ENCODE data around the gene EPB41L3. TPM values are rescaled to one million over a fixed set of nuclear protein-coding genes. Genes with fewer than 3 reads are reported as not detected.
A peak's percentile ranks its signal among the peaks of the same experiment; 100 is the strongest.

EPB41L3 gene
- total RNA-seq, 1 experiment from 2014 or later, result 198 TPM

GRCh38 chr18:5456577-5457461 lies 87.0 kb downstream of the EPB41L3 start:
- peak; percentile 47 for DNase-seq (ENCODE audit: low read depth)

DNA sequence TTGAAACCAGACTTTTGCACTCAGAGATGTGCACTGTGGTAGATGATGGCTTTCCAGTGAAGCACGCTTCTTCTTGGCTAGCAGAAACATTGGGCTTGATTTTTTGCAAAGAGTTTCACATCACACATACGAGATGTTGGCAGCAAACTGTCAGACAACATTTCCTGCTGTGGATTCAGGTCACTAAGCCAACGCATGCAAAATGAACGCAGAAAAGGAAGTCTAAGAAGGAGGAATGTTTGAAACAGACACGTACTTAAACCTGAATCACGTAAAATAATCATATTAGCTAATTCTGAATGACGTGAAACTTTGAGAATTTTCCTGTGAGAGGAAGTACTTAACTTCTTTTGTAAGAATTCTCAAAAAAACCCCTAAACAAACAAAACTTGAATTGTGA lies 88.1 kb downstream of the EPB41L3 start:
- peak; percentile 85 for DNase-seq (ENCODE audit: low read depth)

GRCh38 chr18:5452943-5453443 lies 90.8 kb downstream of the EPB41L3 start:
- peak; percentile 52 for DNase-seq (ENCODE audit: low read depth)

DNA sequence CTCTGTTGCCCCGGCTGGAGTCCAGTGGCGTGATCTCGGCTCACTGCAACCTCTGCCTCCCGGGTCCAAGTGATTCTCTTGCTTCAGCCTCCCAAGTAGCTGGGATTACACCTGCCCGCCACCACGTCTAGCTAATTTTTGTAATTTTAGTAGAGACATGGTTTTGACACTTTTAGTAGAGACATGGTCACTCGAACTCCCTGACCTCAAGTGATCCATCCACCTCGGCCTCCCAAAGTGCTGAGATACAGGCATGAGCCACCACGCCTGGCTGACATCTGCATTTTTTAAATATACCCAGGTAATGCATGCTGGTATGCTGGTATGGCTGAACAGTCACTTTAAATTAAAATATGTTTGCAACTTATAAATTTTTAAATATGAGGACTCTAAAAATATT lies 91.9 kb downstream of the EPB41L3 start:
- no peak for DNase-seq (ENCODE audit: low read depth)

GRCh38 chr18:5451150-5451549 lies 92.6 kb downstream of the EPB41L3 start:
- DNase-seq (ENCODE audit: low read depth), result peak; percentile 15

GRCh38 chr18:5449858-5450509 lies 93.8 kb downstream of the EPB41L3 start:
- DNase-seq (ENCODE audit: low read depth), result no peak

GRCh38 chr18:5447442-5447841 lies 96.4 kb downstream of the EPB41L3 start:
- DNase-seq (ENCODE audit: low read depth), result no peak

DNA sequence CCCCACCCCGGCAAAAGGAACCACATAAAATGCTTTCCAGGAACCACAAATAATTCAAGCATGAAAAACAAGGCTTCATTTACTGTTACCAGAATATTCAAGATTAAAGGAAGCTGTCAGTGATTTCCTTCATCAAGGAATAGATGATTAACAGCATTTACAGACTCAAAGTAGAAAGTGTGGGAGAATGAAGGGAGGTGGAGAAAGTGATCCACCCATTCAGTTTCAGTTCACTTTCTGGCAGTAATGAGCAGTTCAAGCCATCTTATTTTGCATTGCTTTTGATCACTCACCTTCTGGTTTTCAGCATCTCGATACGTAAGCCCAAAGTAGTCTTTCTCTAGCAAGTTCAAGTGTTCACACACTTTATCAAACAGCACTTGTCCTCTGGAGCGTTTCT lies 99.0 kb downstream of the EPB41L3 start:
- no peak for DNase-seq (ENCODE audit: low read depth)

GRCh38 chr18:5444269-5444668 lies 99.5 kb downstream of the EPB41L3 start:
- peak; percentile 72 for DNase-seq (ENCODE audit: low read depth)

DNA sequence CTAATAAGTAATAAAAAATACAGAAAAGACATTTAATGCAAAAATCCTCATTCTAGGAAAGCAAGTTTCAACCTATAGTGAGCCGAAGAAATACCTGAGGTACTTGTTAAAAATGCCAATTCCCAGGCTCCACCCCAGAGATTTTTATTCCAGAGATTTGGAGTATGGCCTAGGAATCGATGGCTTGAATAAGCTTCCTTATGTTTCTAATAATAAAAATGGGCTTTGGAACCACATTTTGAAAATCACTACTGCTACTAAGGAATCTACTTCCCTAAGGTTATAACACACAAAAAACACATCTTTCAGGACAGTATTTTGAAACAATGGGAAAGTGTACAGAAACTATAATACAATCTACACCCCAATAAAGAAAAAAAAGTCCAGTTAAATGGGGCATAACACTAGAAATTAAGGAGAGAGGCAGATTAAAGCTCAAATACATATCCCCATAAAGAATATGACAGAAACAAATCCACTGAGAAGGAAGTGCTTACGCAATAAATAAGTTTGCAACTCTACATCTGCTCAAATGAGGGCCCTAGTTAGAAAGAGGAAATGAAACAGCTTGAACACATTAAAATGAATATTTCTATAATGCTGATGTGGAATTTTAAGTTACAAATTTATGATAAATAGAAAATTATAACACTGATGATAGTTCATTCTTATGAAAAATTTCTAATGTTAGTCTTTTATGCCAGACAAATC lies 103.7 kb downstream of the EPB41L3 start:
- no peak for DNase-seq (ENCODE audit: low read depth)

DNA sequence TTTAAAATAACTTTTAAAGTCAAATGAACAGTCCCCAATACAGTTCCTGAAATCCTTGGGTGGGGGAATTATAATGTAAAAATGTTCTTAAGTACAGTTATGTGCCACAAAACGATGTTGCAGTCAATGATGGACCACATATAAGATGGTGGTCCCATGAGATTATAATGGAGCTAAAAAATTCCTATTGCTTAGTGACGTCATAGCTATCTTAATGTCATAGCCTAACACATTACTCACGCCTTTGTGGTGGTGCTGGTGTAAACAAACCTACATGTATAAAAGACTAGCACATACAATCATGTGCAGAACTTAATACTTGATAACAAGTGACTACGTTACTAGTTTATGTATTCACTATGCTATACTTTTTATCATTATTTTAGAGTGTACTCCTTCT lies 109.4 kb downstream of the EPB41L3 start:
- no peak for DNase-seq (ENCODE audit: low read depth)

- no peak for DNase-seq (ENCODE audit: low read depth)
These were observed 111.8 kb downstream of the EPB41L3 start for GRCh38 chr18:5431836-5432575.

- DNase-seq (ENCODE audit: low read depth), result no peak
These were observed 113.7 kb downstream of the EPB41L3 start for GRCh38 chr18:5430131-5430530.

DNA sequence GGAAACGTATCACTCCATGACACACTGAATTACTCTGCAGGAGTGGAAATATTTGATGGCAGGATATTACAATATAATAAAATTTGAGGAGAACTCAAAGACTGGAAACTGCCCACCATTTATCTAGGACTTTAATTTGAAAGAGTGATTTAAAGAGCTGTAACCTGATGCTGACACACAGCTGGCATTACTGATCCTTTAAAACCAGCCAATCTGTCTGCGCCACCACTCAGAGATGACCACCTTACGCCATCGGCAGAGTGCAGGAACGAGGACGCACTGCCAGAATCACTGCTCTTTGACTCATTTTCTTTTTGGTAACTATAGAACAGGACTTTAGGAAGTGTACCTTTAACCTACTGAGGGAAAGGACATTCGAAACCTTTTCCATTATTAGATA lies 114.1 kb downstream of the EPB41L3 start:
- DNase-seq (ENCODE audit: low read depth), result no peak

DNA sequence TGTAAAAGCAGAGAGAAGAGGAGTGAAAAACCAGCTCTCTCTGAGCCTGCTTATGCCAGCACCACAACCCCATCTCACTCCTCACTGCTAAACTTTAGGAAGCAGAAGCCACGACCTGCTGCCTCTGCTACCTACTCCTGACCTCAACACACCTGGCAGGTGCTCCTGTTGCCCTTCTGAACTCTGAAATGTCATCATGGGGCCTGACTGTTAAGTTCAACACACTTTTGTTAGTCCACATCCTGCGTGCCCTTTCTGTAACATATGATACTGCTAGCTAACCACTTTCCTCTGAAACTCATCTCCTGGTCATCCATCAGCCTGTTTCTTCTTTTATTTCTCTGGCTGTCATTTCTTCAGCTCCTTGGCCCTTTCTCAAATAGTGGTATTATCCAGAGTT lies 118.1 kb downstream of the EPB41L3 start:
- no peak for DNase-seq (ENCODE audit: low read depth)

DNA sequence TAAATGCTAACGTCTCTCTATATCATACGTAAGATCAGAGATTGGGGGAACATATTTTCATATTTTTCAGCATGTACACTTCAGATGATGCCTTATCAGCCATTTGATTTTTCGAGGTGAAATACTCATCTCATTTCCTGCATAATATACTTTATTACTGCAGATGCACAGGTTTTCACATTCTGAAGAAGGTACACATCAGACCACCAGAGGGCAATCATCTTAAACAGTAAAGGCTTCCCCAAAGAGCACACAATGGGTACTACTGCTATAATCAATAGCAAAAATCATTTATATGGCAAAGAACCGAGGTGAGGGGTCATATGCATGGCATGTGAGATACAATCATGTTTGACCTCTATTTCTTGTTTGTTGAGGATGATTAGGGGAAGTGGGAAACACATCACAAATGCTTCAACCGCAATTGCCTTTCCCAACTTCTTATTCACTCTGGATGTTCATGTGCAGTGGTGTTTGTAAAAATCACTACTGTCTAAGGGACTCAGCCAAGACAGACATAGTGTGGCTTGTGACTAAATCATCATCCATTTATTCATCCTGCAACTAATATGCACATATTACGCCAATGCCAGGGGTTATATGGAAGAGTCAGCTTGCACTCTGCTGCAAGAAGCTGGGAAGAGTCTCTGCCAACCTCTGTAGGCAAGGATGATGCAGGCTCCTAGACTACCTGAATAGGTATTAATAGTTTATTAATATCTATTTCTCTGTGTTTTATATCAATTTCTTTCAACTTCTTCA lies 118.7 kb downstream of the EPB41L3 start:
- peak; percentile 44 for DNase-seq (ENCODE audit: low read depth)

- no peak for DNase-seq (ENCODE audit: low read depth)
These were observed 121.2 kb downstream of the EPB41L3 start for GRCh38 chr18:5422626-5423025.

- DNase-seq (ENCODE audit: low read depth), result no peak
These were observed 121.8 kb downstream of the EPB41L3 start for GRCh38 chr18:5421981-5422380.

- DNase-seq (ENCODE audit: low read depth), result no peak
These were observed 122.9 kb downstream of the EPB41L3 start for GRCh38 chr18:5420906-5421305.

- no peak for DNase-seq (ENCODE audit: low read depth)
These were observed 124.2 kb downstream of the EPB41L3 start for GRCh38 chr18:5419601-5420000.
